Neuronal stem cell (in vitro differentiated cells): Measurements from ENCODE around the gene KRTAP4-8. TPM values are rescaled to one million over a fixed set of nuclear protein-coding genes. Genes with fewer than 3 reads are reported as not detected.

Experiments
- DNase-seq: peaks from one replicate; pipeline ENCODE4 v3.0.0-alpha.2; 2013; ENCODE audit warnings: low spot score
- H2AFZ ChIP-seq: one replicate; pipeline ENCODE4 v1.6.1; 2013; ENCODE audit warnings: mild to moderate bottlenecking, low read length, inconsistent platforms
- H2AK5ac ChIP-seq: 2 replicates; pipeline ENCODE4 v1.6.1; 2013; ENCODE audit warnings: low read depth, mild to moderate bottlenecking, inconsistent platforms, low read length, moderate library complexity, mixed read lengths
- H2BK120ac ChIP-seq: 2 replicates; pipeline ENCODE4 v1.6.1; 2013; ENCODE audit warnings: low read depth, mild to moderate bottlenecking, inconsistent platforms, low read length, moderate library complexity, mixed read lengths
- H2BK12ac ChIP-seq: one replicate; pipeline ENCODE4 v1.6.1; 2013; ENCODE audit warnings: low read length, inconsistent platforms
- H2BK15ac ChIP-seq: 2 replicates; pipeline ENCODE4 v1.6.1; 2013; ENCODE audit warnings: mild to moderate bottlenecking, low read length, inconsistent platforms, mixed read lengths
- H2BK5ac ChIP-seq: one replicate; pipeline ENCODE4 v1.6.1; 2013; ENCODE audit warnings: inconsistent platforms, mild to moderate bottlenecking, low read length, moderate library complexity
- H3K14ac ChIP-seq: one replicate; pipeline ENCODE4 v1.6.1; 2013; ENCODE audit warnings: low read length, inconsistent platforms
- H3K18ac ChIP-seq: 2 replicates; pipeline ENCODE4 v1.6.1; 2013; ENCODE audit warnings: low read length, inconsistent platforms
- H3K23ac ChIP-seq: 2 replicates; pipeline ENCODE4 v1.6.1; 2013; ENCODE audit warnings: low read depth, mild to moderate bottlenecking, mixed read lengths, low read length, inconsistent platforms; ENCODE audit not compliant: poor library complexity
- H3K27ac ChIP-seq: replicated peaks from 3 replicates; pipeline ENCODE4 v1.5.1; 2013; ENCODE audit warnings: low read length, inconsistent platforms
- H3K27me3 ChIP-seq, 3 experiments: 2 replicates each; pipeline ENCODE4 v1.6.1; 2013; ENCODE audit warnings: low read length in 3 of 3, mild to moderate bottlenecking in 2 of 3, inconsistent platforms in 1 of 3, low read depth in 1 of 3, mixed read lengths in 1 of 3, moderate library complexity in 1 of 3; ENCODE audit not compliant: control insufficient read depth in 3 of 3, insufficient read depth in 3 of 3
- H3K36me3 ChIP-seq, 2 donors: replicated peaks in 1 of 2; 2 replicates each; pipeline ENCODE4 v1.6.1; 2013; ENCODE audit warnings: low read length in 2 of 2; ENCODE audit not compliant: control insufficient read depth in 2 of 2, insufficient read depth in 2 of 2
- H3K4ac ChIP-seq: 2 replicates; pipeline ENCODE4 v1.6.1; 2013; ENCODE audit warnings: inconsistent platforms, mild to moderate bottlenecking, low read length, moderate library complexity
- H3K4me1 ChIP-seq, 2 donors: 1 replicate in 1 of 2; 2 replicates in 1 of 2; pipeline ENCODE4 v1.6.1; 2013; ENCODE audit warnings: low read length in 2 of 2, low read depth in 1 of 2; ENCODE audit not compliant: control insufficient read depth in 2 of 2, insufficient read depth in 1 of 2
- H3K4me2 ChIP-seq: one replicate; pipeline ENCODE4 v1.6.1; 2013; ENCODE audit warnings: mild to moderate bottlenecking, low read length, inconsistent platforms; ENCODE audit not compliant: insufficient read depth, poor library complexity, severe bottlenecking
- H3K4me3 ChIP-seq, 2 donors: 2 replicates each; pipeline ENCODE4 v1.5.1; 2013; ENCODE audit warnings: low read length in 2 of 2, mild to moderate bottlenecking in 2 of 2, inconsistent platforms in 1 of 2, moderate library complexity in 1 of 2
- H3K79me1 ChIP-seq: one replicate; pipeline ENCODE4 v1.6.1; 2013; ENCODE audit warnings: low read depth, mild to moderate bottlenecking, inconsistent platforms, low read length, moderate library complexity
- H3K9ac ChIP-seq: one replicate; pipeline ENCODE4 v1.6.1; 2013; ENCODE audit warnings: mild to moderate bottlenecking, low read depth, low read length, inconsistent platforms; ENCODE audit not compliant: poor library complexity
- H3K9me3 ChIP-seq, 2 donors: replicated peaks in 1 of 2; 2 replicates each; pipeline versions ENCODE3 to v1.6.1; 2013; ENCODE audit warnings: low read length in 2 of 2, mild to moderate bottlenecking in 2 of 2, inconsistent platforms in 1 of 2, low read depth in 1 of 2, mixed read lengths in 1 of 2, moderate library complexity in 1 of 2; ENCODE audit not compliant: control insufficient read depth in 2 of 2, insufficient read depth in 1 of 2
- H4K8ac ChIP-seq: one replicate; pipeline ENCODE4 v1.6.1; 2013; ENCODE audit warnings: low read depth, mild to moderate bottlenecking, inconsistent platforms, low read length, moderate library complexity
- H4K91ac ChIP-seq: one replicate; pipeline ENCODE4 v1.6.1; 2013; ENCODE audit warnings: low read length, low read depth, mild to moderate bottlenecking, inconsistent platforms; ENCODE audit not compliant: poor library complexity
- WGBS, 2 donors: extraction: QIAGEN DNeasy Blood & Tissue Kit; methylation state at CpG; one replicate each; pipeline ENCODE4 v1.1.7; 2013; ENCODE audit warnings: missing lambda C conversion rate in 2 of 2, mixed read lengths in 1 of 2; ENCODE audit not compliant: insufficient read length in 2 of 2, insufficient replicate concordance in 1 of 2; ENCODE audit errors: extremely low coverage in 2 of 2; 5-methylcytosine and 5-hydroxymethylcytosine counted together
- polyA plus RNA-seq, 2 experiments: library from polyadenylated mRNA; stranded (reverse); fragments of 200-250 nt; gene quantifications; one replicate each; pipeline ENCODE4 v1.2.3, GENCODE V29; 2013

Gene KRTAP4-8
- polyA plus RNA-seq (2013, experiment 1 of 2): not detected
- polyA plus RNA-seq (2013, experiment 2 of 2): not detected

GRCh38 chr17:41098042-41098441 is at the start of gene KRTAP4-8:
Gene KRTAP4-8, minus strand, starts transcription at chr17:41098142. Its CDS starts 58 bp downstream, at chr17:41098084.
- no peaks in the 10 kb centered on the region for H3K27me3 ChIP-seq
- H3K14ac ChIP-seq: no peak within 1 kb of the TSS
- no peak within 1 kb of the TSS for H2BK5ac ChIP-seq
- WGBS, 2 donors: no CpG with 5 or more reads among the region's 4 CpGs
- no peak within 1 kb of the TSS for H2AK5ac ChIP-seq
- no peak within 1 kb of the TSS for H3K4ac ChIP-seq
- H3K36me3 ChIP-seq: no peaks in the 10 kb centered on the region
- H3K23ac ChIP-seq: no peak within 1 kb of the TSS
- no peak within 1 kb of the TSS for H4K8ac ChIP-seq
- H2AFZ ChIP-seq: no peak within 1 kb of the TSS
- H3K4me3 ChIP-seq: no peak within 1 kb of the TSS
- no peak within 1 kb of the TSS for H2BK15ac ChIP-seq
- H3K4me1 ChIP-seq: peaks cover 0 to 2% of the 10 kb centered on the region in 2 donors
- no peak within 1 kb of the TSS for H3K27ac ChIP-seq
- H3K18ac ChIP-seq: no peak within 1 kb of the TSS
- H2BK120ac ChIP-seq: no peak within 1 kb of the TSS
- H3K9ac ChIP-seq: no peak within 1 kb of the TSS
- no peak within 1 kb of the TSS for H2BK12ac ChIP-seq
- no peak within 1 kb of the TSS for H3K4me2 ChIP-seq
- no peak within 1 kb of the TSS for H4K91ac ChIP-seq
- no peak for DNase-seq
- H3K79me1 ChIP-seq: no peaks in the 10 kb centered on the region
- peaks cover 0 to 3% of the 10 kb centered on the region in 2 donors for H3K9me3 ChIP-seq

- no peak for DNase-seq
Measured at GRCh38 chr17:41145261-41145660, 47.3 kb upstream of the KRTAP4-8 start.

GRCh38 chr17:41144846-41145245 is 46.9 kb upstream of the KRTAP4-8 start:
- no peak overlapping the region for H3K27ac ChIP-seq
- H3K79me1 ChIP-seq: no peaks in the 10 kb centered on the region
- H2AK5ac ChIP-seq: no peak overlapping the region
- H4K91ac ChIP-seq: no peak overlapping the region
- H2BK15ac ChIP-seq: no peak overlapping the region
- H3K27me3 ChIP-seq: no peaks in the 10 kb centered on the region
- H4K8ac ChIP-seq: no peak overlapping the region
- no peak overlapping the region for H2AFZ ChIP-seq
- H3K36me3 ChIP-seq: no peaks in the 10 kb centered on the region
- no peak overlapping the region for H2BK5ac ChIP-seq
- H2BK120ac ChIP-seq: no peak overlapping the region
- H3K14ac ChIP-seq: no peak overlapping the region
- no CpG with 5 or more reads among the region's 1 CpG for WGBS, 2 donors
- H2BK12ac ChIP-seq: no peak overlapping the region
- DNase-seq: no peak
- H3K4me3 ChIP-seq: no peak overlapping the region
- H3K18ac ChIP-seq: no peak overlapping the region
- H3K4ac ChIP-seq: no peak overlapping the region
- H3K4me2 ChIP-seq: no peak overlapping the region
- no peaks in the 10 kb centered on the region for H3K4me1 ChIP-seq
- no peak overlapping the region for H3K23ac ChIP-seq
- H3K9ac ChIP-seq: no peak overlapping the region
- no peaks in the 10 kb centered on the region for H3K9me3 ChIP-seq

More at GRCh38 chr17:41145261-41145660, 47.3 kb upstream of the KRTAP4-8 start:
- Histone ChIP-seq H3K9me3 (no peaks in the 10 kb centered on the region), H3K18ac (no peak overlapping the region), H3K4me2 (no peak overlapping the region), H4K91ac (no peak overlapping the region), H3K4me1 (no peaks in the 10 kb centered on the region), H2BK12ac (no peak overlapping the region), H2AFZ (no peak overlapping the region), H3K27me3 (no peaks in the 10 kb centered on the region), H4K8ac (no peak overlapping the region), H3K14ac (no peak overlapping the region), H3K23ac (no peak overlapping the region), H2BK120ac (no peak overlapping the region), H3K4ac (no peak overlapping the region), H3K36me3 (no peaks in the 10 kb centered on the region), H3K9ac (no peak overlapping the region), H2BK15ac (no peak overlapping the region), H3K4me3 (no peak overlapping the region), H2BK5ac (no peak overlapping the region), H2AK5ac (no peak overlapping the region), H3K27ac (no peak overlapping the region), H3K79me1 (no peaks in the 10 kb centered on the region)
- WGBS, 2 donors: no CpG with 5 or more reads among the region's 2 CpGs

GRCh38 chr17:41141361-41141760 is 43.4 kb upstream of the KRTAP4-8 start:
- no peak overlapping the region for H3K18ac ChIP-seq
- no peak overlapping the region for H2AFZ ChIP-seq
- no peak overlapping the region for H3K27ac ChIP-seq
- no peak for DNase-seq
- no peak overlapping the region for H4K8ac ChIP-seq
- no peak overlapping the region for H2BK12ac ChIP-seq
- no peak overlapping the region for H3K9ac ChIP-seq
- H4K91ac ChIP-seq: no peak overlapping the region
- no peak overlapping the region for H2BK15ac ChIP-seq
- no peak overlapping the region for H2AK5ac ChIP-seq
- no peak overlapping the region for H3K4me3 ChIP-seq
- H3K9me3 ChIP-seq: no peaks in the 10 kb centered on the region
- no peak overlapping the region for H2BK120ac ChIP-seq
- H3K4me2 ChIP-seq: no peak overlapping the region
- H3K4ac ChIP-seq: no peak overlapping the region
- H2BK5ac ChIP-seq: no peak overlapping the region
- H3K79me1 ChIP-seq: no peaks in the 10 kb centered on the region
- no peaks in the 10 kb centered on the region for H3K4me1 ChIP-seq
- H3K23ac ChIP-seq: no peak overlapping the region
- no peaks in the 10 kb centered on the region for H3K27me3 ChIP-seq
- no peaks in the 10 kb centered on the region for H3K36me3 ChIP-seq
- no peak overlapping the region for H3K14ac ChIP-seq
